K562 (cell line): ENCODE measurements around the gene TM7SF3. TPM values are rescaled to one million over a fixed set of nuclear protein-coding genes. Genes with fewer than 3 reads are reported as not detected.
A peak's percentile ranks its signal among the peaks of the same experiment; 100 is the strongest.

Source experiments
- ATAC-seq: fragments of 200-7000 bp; cut with Tn5 transposase; 3 replicates; pipeline ENCODE4 v1.9.1; 2020; ENCODE audit warnings: moderate library complexity
- BruUV-seq: library from RNA; stranded (reverse); fragments of 400-500 nt; replicated peaks from 2 replicates; lab custom pipeline; 2021; lab: Mats Ljungman, UMichigan
- CTCF ChIA-PET: fragments of 300-600 bp; formaldehyde crosslinking; extraction: SDS; loops from one replicate; lab custom pipeline; 2021; ENCODE audit warnings: low intra/inter-chr PET ratio; lab: Yijun Ruan, JAX
- POLR2A ChIA-PET: fragments of 300-600, 350-650 bp; sonication (Branson Sonifier 250); formaldehyde crosslinking; extraction: SDS; loops from one replicate; lab custom pipeline; 2021; ENCODE audit warnings: antibody characterized with exemption, inconsistent platforms; lab: Yijun Ruan, JAX
- DNase-seq, 4 experiments: peaks; one replicate each; pipeline versions ENCODE4 v3.0.0 to v3.0.0-alpha.2; 2011 to 2018; ENCODE audit warnings: low spot score in 3 of 4, mixed read lengths in 3 of 4; ENCODE audit errors: extremely low read depth in 1 of 4
- FAIRE-seq: peaks from 2 replicates; lab custom pipeline; 2011; peaks lifted over from hg19 to GRCh38; lab: Jason Lieb, UNC
- H2AFZ ChIP-seq: 2 replicates; pipeline ENCODE4 v1.6.0; 2011; ENCODE audit warnings: low read depth, low read length, control low read depth, inconsistent platforms
- H3K27ac ChIP-seq: fragments of 200-600 bp; 3 replicates; pipeline ENCODE4 v1.8.0; 2011; ENCODE audit warnings: low read depth, mild to moderate bottlenecking, control low read depth, inconsistent platforms, low read length, moderate library complexity, mixed read lengths; ENCODE audit errors: extremely low read depth
- H3K27me3 ChIP-seq, 2 experiments: fragments of 300-600 bp in 1 of 2; 2 replicates in 1 of 2; 3 replicates in 1 of 2; pipeline versions ENCODE4 v1.6.0 to v1.8.0; 2011; ENCODE audit warnings: inconsistent platforms in 2 of 2, low read length in 2 of 2, mild to moderate bottlenecking in 1 of 2, mixed read lengths in 1 of 2, moderate library complexity in 1 of 2; ENCODE audit not compliant: control insufficient read depth in 2 of 2, insufficient read depth in 2 of 2
- H3K36me3 ChIP-seq: fragments of 300-600 bp; 3 replicates; pipeline ENCODE4 v1.8.0; 2011; ENCODE audit warnings: mild to moderate bottlenecking, low read length, inconsistent platforms; ENCODE audit not compliant: control insufficient read depth, insufficient read depth
- H3K4me1 ChIP-seq, 2 experiments: fragments of 200-600 bp in 1 of 2; replicated peaks in 1 of 2; 2 replicates in 1 of 2; 3 replicates in 1 of 2; pipeline versions ENCODE4 v1.5.1 to v1.8.0; 2011; ENCODE audit warnings: inconsistent platforms in 2 of 2, low read length in 2 of 2, mild to moderate bottlenecking in 1 of 2, mixed read lengths in 1 of 2, moderate library complexity in 1 of 2; ENCODE audit not compliant: control insufficient read depth in 2 of 2, insufficient read depth in 2 of 2
- H3K4me2 ChIP-seq: 2 replicates; pipeline ENCODE4 v1.6.1; 2011; ENCODE audit warnings: low read length, control low read depth, inconsistent platforms, mixed read lengths; ENCODE audit not compliant: insufficient read depth
- H3K4me3 ChIP-seq: fragments of 200-600 bp; sonication (generic), shearing (Covaris generic); 2 replicates; pipeline ENCODE4 v1.5.1; 2016; ENCODE audit warnings: control low read depth, inconsistent platforms
- H3K79me2 ChIP-seq: fragments of 200-600 bp; 3 replicates; pipeline ENCODE4 v1.8.0; 2011; ENCODE audit warnings: low read length, inconsistent platforms; ENCODE audit not compliant: control insufficient read depth, insufficient read depth
- H3K9ac ChIP-seq, 2 experiments: 2 replicates each; pipeline versions ENCODE4 v1.6.0 to v1.6.1; 2011; ENCODE audit warnings: low read depth in 2 of 2, low read length in 2 of 2, control low read depth in 1 of 2, inconsistent platforms in 1 of 2, mild to moderate bottlenecking in 1 of 2, mixed read lengths in 1 of 2; ENCODE audit not compliant: insufficient read depth in 1 of 2
- H3K9me1 ChIP-seq: one replicate; pipeline ENCODE4 v1.6.0; 2011; ENCODE audit warnings: inconsistent platforms, mild to moderate bottlenecking, low read length, moderate library complexity; ENCODE audit not compliant: control insufficient read depth, insufficient read depth
- H3K9me3 ChIP-seq: replicated peaks from 2 replicates; pipeline ENCODE4 v1.5.1; 2011; ENCODE audit warnings: low read depth, low read length, inconsistent platforms; ENCODE audit not compliant: control insufficient read depth, insufficient read depth
- H4K20me1 ChIP-seq: replicated peaks from 2 replicates; pipeline ENCODE4 v1.6.1; 2011; ENCODE audit warnings: low read length, inconsistent platforms, mixed read lengths; ENCODE audit not compliant: control insufficient read depth, insufficient read depth
- ARHGAP35 ChIP-seq: fragments of 450-650 bp; IDR thresholded peaks from 2 replicates; pipeline ENCODE4 v1.6.1; 2018; ENCODE audit not compliant: partially characterized antibody
- DACH1 ChIP-seq: fragments of 450-650 bp; IDR thresholded peaks from 2 replicates; pipeline ENCODE4 v1.6.1; 2018; ENCODE audit not compliant: partially characterized antibody
- DMBX1 ChIP-seq: fragments of 250-450 bp; sonication (Bioruptor Pico); IDR thresholded peaks from 2 replicates; pipeline ENCODE4 v1.8.0; 2022; ENCODE audit warnings: inconsistent platforms, mild to moderate bottlenecking, moderate library complexity, borderline replicate concordance
- ETS1 ChIP-seq: conservative IDR thresholded peaks from 2 replicates; pipeline ENCODE4 v1.6.1; 2011; ENCODE audit warnings: low read depth, mild to moderate bottlenecking, low read length; ENCODE audit not compliant: control insufficient read depth
- FOXK1 ChIP-seq: sonication (generic); formaldehyde crosslinking; IDR thresholded peaks from 2 replicates; pipeline ENCODE4 v1.8.0; 2022; ENCODE audit warnings: missing genetic modification reagents, mild to moderate bottlenecking, borderline replicate concordance
- GABPB2 ChIP-seq: fragments of 250-450 bp; sonication (Bioruptor Pico); conservative IDR thresholded peaks from 2 replicates; pipeline ENCODE4 v1.5.1; 2021; ENCODE audit warnings: mild to moderate bottlenecking
- HMBOX1 ChIP-seq: sonication (generic); IDR thresholded peaks from 2 replicates; pipeline ENCODE4 v1.6.1; 2016
- HSF4 ChIP-seq: fragments of 250-450 bp; sonication (Bioruptor Pico); IDR thresholded peaks from 2 replicates; pipeline ENCODE4 v2.1.2; 2022; ENCODE audit warnings: mild to moderate bottlenecking, moderate library complexity, borderline replicate concordance
- LCOR ChIP-seq: sonication (generic); formaldehyde crosslinking; IDR thresholded peaks from 2 replicates; pipeline ENCODE4 v1.8.0; 2022; ENCODE audit warnings: mild to moderate bottlenecking, missing genetic modification reagents
- XRCC4 ChIP-seq: IDR thresholded peaks from one replicate; pipeline ENCODE4 v1.6.1; 2011; ENCODE audit not compliant: insufficient read depth, insufficient read length; ENCODE audit errors: extremely low read depth
- YBX1 ChIP-seq: fragments of 450-650 bp; IDR thresholded peaks from 2 replicates; pipeline ENCODE4 v1.7.1; 2016; ENCODE audit warnings: mild to moderate bottlenecking
- ZBTB34 ChIP-seq: fragments of 250-450 bp; sonication (Bioruptor Pico); IDR thresholded peaks from 2 replicates; pipeline ENCODE4 v1.8.0; 2021; ENCODE audit warnings: mild to moderate bottlenecking, moderate library complexity
- ZKSCAN8 ChIP-seq: fragments of 200-800 bp; sonication (Bioruptor generic); IDR thresholded peaks from 2 replicates; pipeline ENCODE4 v1.6.1; 2016; ENCODE audit warnings: missing genetic modification characterization, missing compliant biosample characterization
- ZNF316 ChIP-seq: fragments of 450-650 bp; IDR thresholded peaks from 2 replicates; pipeline ENCODE4 v1.6.1; 2016
- WGBS: fragments of 100-300 bp; shearing (Covaris generic); methylation state at CpG from one replicate; pipeline ENCODE4 v1.1.6; 2016; ENCODE audit warnings: low coverage, mixed read lengths; ENCODE audit not compliant: insufficient coverage; ENCODE audit errors: missing lambda C conversion rate; 5-methylcytosine and 5-hydroxymethylcytosine counted together
- in situ Hi-C: fragments of 300-500 bp; cut with MboI; formaldehyde crosslinking; loops from 4 replicates; pipeline ENCODE4 v1.15.0; 2018; ENCODE audit warnings: inconsistent platforms, mixed read lengths
- intact Hi-C: fragments of 100-400 bp; cut with micrococcal nuclease; formaldehyde crosslinking; loops from 2 replicates; pipeline ENCODE4 v1.14.2; 2022
- polyA plus RNA-seq, 8 experiments: library from polyadenylated mRNA; depleted of rRNA in 4 of 8; stranded (reverse) in 5 of 8; unstranded in 3 of 8; fragments of >200 nt; fragmentation: Nextera tagmentation in 2 of 8; fragmentation: Illumina TruSeq in 1 of 8; extraction: Ambion mirVana in 2 of 8; extraction: Trizol in 1 of 8; gene quantifications; 2 replicates each; pipeline versions ENCODE4 v1.2.1 to v1.2.3, GENCODE V29; 2011 to 2014; ENCODE audit warnings: inconsistent platforms in 1 of 8, missing spikeins in 1 of 8
- total RNA-seq, 7 experiments: library from RNA; depleted of rRNA in 6 of 7; stranded (reverse); fragments of >200 nt in 6 of 7; fragmentation: Illumina TruSeq in 2 of 7; extraction: Trizol in 2 of 7; gene quantifications; 2 replicates each; pipeline versions ENCODE4 v1.2.1 to v1.2.3, GENCODE V29; 2011 to 2021; ENCODE audit warnings: low replicate concordance in 1 of 7

The TM7SF3 gene
- total and polyA plus RNA-seq, 9 of the 15 experiments (the other 6 are each of a cell fraction or from before 2014, with no cell fraction given): 9.3 to 90.4 (median 24.8) TPM

GRCh38 chr12:26940516-26941214 is 73.5 kb downstream of the TM7SF3 start:
- FAIRE-seq (no peak), ATAC-seq (no peak), DNase-seq (peak in 1 of 4 experiments; percentile 38)
- H3K79me2 ChIP-seq: peaks cover 96% of the 10 kb centered on the region
- CTCF ChIA-PET: no interaction called here
- no peaks in the 10 kb centered on the region for H4K20me1 ChIP-seq
- H3K4me3 ChIP-seq: peak overlapping the region; percentile 13
- in situ Hi-C loops: no loop called here
- 4% methylated on average over 3 of the region's 3 CpGs for WGBS
- POLR2A ChIA-PET: interaction anchor here (0.8 kb wide), 1 partner anchor 11 kb away, joined by 3 read pairs; no protein-coding TSS in a partner anchor
- no TSS peak for BruUV-seq
- peak overlapping the region; percentile 98 for H3K4me2 ChIP-seq
- peaks cover 0 to 18% of the 10 kb centered on the region in 2 experiments; a peak in 3 of 5 replicates for H3K4me1 ChIP-seq
- intact Hi-C loops: no loop called here
- H3K9me1 ChIP-seq: no peaks in the 10 kb centered on the region
- H3K9me3 ChIP-seq: no peaks in the 10 kb centered on the region
- H3K36me3 ChIP-seq: no peaks in the 10 kb centered on the region
- H3K9ac ChIP-seq: peak overlapping the region in 1 of 2 experiments; percentile 94; a peak in 2 of 4 replicates
- peak overlapping the region; percentile 95; the same call in 2 of the 3 replicates for H3K27ac ChIP-seq
- H2AFZ ChIP-seq: no peak overlapping the region
- H3K27me3 ChIP-seq: no peaks in the 10 kb centered on the region
- no peak for TF ChIP-seq HSF4 (CRISPR knock-in tag)
- TF ChIP-seq ETS1: no peak
- no peak for TF ChIP-seq ZNF316
- TF ChIP-seq LCOR (CRISPR knock-in tag): no peak
- no peak for TF ChIP-seq YBX1
- no peak for TF ChIP-seq DMBX1 (CRISPR knock-in tag)
- TF ChIP-seq ZKSCAN8 (CRISPR knock-in tag): 0 out of 2 replicates have a peak, but pooled peaks have one; percentile 61
- TF ChIP-seq GABPB2 (CRISPR knock-in tag): no peak
- TF ChIP-seq ZBTB34 (CRISPR knock-in tag): no peak
- no peak for TF ChIP-seq ARHGAP35
- TF ChIP-seq FOXK1: no peak
- TF ChIP-seq XRCC4: no peak
- 0 out of 2 replicates have a peak, but pooled peaks have one; percentile 35 for TF ChIP-seq HMBOX1
- peak; percentile 69 for TF ChIP-seq DACH1
